ENCODE results near the gene LSM6.

The LSM6 gene

GRCh38 chr4:146211440-146211839, 35.9 kb downstream of the LSM6 start:
- in situ Hi-C loops (cut with HindIII; ENCODE audit: low sequenced_read_pairs): no loop called here
- no peak for DNase-seq (ENCODE audit: low read depth)
- no peak overlapping the region for H3K4me3 ChIP-seq (ENCODE audit: low read depth, low read length)
- TF ChIP-seq CTCF (IDR thresholded peaks at IDR 0.05; ENCODE audit: low read depth, low read length, missing control alignments): no peak

DNA sequence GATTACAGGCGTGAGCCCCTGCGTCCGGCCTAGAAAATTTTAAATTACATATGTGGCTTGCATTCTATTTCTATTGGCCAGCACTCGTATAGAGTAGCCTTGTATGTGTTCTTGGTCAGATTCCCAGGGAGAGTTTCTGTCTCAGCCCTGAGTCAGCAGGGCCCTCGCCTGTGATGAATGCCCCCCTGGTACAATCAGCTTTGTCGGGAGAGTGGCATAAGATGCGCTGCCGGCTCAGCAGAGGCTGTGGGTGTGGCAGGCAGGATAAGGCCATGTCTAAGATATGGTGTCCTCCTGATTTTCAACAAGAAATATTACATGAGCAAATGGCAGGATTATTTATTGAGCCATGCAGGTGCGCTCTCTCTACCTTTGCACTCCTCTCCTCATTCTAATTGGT, 37.3 kb downstream of the LSM6 start:
- H3K4me3 ChIP-seq (ENCODE audit: low read depth, low read length): no peak overlapping the region
- in situ Hi-C loops (cut with HindIII; ENCODE audit: low sequenced_read_pairs): no loop called here
- TF ChIP-seq CTCF (IDR thresholded peaks at IDR 0.05; ENCODE audit: low read depth, low read length, missing control alignments): no peak
- DNase-seq (ENCODE audit: low read depth): no peak

GRCh38 chr4:146214238-146214637, 38.7 kb downstream of the LSM6 start, which contains the start of gene REELD1:
TSS of gene REELD1 (plus strand) at chr4:146214538. CDS start at chr4:146216953, 2,415 bp downstream.
- in situ Hi-C loops (cut with HindIII; ENCODE audit: low sequenced_read_pairs): no loop called here
- no peak for DNase-seq (ENCODE audit: low read depth)
- TF ChIP-seq CTCF (IDR thresholded peaks at IDR 0.05; ENCODE audit: low read depth, low read length, missing control alignments): no peak

GRCh38 chr4:146222313-146222712, 46.8 kb downstream of the LSM6 start:
- H3K4me3 ChIP-seq (ENCODE audit: low read depth, low read length): no peak overlapping the region
- TF ChIP-seq CTCF (IDR thresholded peaks at IDR 0.05; ENCODE audit: low read depth, low read length, missing control alignments): no peak
- in situ Hi-C loops (cut with HindIII; ENCODE audit: low sequenced_read_pairs): no loop called here
- no peak for DNase-seq (ENCODE audit: low read depth)

More at GRCh38 chr4:146214238-146214637, 38.7 kb downstream of the LSM6 start, which contains the start of gene REELD1:
- no peak within 1 kb of the TSS for H3K4me3 ChIP-seq (ENCODE audit: low read depth, low read length)

- no peak for DNase-seq (ENCODE audit: low read depth)
Measured at GRCh38 chr4:146224326-146224966, 48.9 kb downstream of the LSM6 start.

DNA sequence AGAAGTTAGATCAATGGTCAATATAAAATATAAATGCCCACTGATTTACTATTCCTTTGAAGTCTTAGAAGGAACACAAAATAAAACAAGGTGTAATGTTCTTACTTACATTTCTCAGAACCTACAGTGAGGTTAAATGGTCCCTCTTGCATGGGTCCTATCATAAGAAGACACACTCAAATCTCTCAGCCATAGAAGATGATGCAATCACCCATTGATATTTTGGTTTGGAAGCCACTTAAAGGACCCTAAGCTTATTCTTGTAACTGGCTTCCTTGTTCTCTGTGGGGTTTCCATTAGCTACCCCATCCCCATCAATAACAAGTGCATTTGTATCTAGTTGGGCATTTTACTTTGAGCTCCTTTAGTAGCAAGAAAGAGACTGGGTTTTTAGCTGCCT, 53.9 kb downstream of the LSM6 start:
- DNase-seq (ENCODE audit: low read depth): no peak
- in situ Hi-C loops (cut with HindIII; ENCODE audit: low sequenced_read_pairs): no loop called here
- no peak for TF ChIP-seq CTCF (IDR thresholded peaks at IDR 0.05; ENCODE audit: low read depth, low read length, missing control alignments)
- no peak overlapping the region for H3K4me3 ChIP-seq (ENCODE audit: low read depth, low read length)

More at GRCh38 chr4:146224326-146224966, 48.9 kb downstream of the LSM6 start:
- in situ Hi-C loops (cut with HindIII; ENCODE audit: low sequenced_read_pairs): no loop called here
- TF ChIP-seq CTCF (IDR thresholded peaks at IDR 0.05; ENCODE audit: low read depth, low read length, missing control alignments): no peak
- no peak overlapping the region for H3K4me3 ChIP-seq (ENCODE audit: low read depth, low read length)

All from astrocyte of the cerebellum (primary cell).